T47D (cell line): ENCODE results near the gene VSIG10L.
A peak's percentile ranks its signal among the peaks of the same experiment; 100 is the strongest.

ENCODE experiments used
- DNase-seq, 2 experiments: peaks; one replicate each; pipeline versions ENCODE4 v3.0.0 to v3.0.0-alpha.2; 2011 to 2012; ENCODE audit warnings: low read depth in 1 of 2, low spot score in 1 of 2
- JUND ChIP-seq: IDR thresholded peaks from 2 replicates; pipeline ENCODE4 v1.6.1; 2012; ENCODE audit warnings: low read depth
- in situ Hi-C: cut with HindIII; loops from 2 replicates; pipeline ENCODE4 v1.10.0; 2016; ENCODE audit warnings: low sequenced_read_pairs, low pct_unique_long_range_greater_than_20kb

Gene VSIG10L

DNA sequence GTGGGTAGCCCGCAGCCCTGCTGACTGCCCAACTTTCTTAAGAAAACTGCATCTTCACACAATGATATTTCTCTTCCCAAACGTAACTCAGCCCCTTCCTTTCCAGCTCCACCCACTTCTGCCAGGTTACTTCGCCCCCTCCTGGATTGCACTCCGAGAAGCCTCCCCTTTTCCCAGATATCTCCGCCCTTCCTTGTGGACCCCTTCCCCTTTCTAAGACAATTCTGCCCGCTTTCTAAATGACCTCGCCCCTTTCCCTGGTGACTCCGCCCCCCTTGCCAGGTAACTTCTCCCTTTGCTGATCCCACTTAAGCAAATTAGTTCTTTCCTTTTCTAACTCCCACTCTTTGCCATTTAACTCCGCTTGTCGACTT is 2.6 kb downstream of the VSIG10L start:
- in situ Hi-C loops, result no loop called here

DNA sequence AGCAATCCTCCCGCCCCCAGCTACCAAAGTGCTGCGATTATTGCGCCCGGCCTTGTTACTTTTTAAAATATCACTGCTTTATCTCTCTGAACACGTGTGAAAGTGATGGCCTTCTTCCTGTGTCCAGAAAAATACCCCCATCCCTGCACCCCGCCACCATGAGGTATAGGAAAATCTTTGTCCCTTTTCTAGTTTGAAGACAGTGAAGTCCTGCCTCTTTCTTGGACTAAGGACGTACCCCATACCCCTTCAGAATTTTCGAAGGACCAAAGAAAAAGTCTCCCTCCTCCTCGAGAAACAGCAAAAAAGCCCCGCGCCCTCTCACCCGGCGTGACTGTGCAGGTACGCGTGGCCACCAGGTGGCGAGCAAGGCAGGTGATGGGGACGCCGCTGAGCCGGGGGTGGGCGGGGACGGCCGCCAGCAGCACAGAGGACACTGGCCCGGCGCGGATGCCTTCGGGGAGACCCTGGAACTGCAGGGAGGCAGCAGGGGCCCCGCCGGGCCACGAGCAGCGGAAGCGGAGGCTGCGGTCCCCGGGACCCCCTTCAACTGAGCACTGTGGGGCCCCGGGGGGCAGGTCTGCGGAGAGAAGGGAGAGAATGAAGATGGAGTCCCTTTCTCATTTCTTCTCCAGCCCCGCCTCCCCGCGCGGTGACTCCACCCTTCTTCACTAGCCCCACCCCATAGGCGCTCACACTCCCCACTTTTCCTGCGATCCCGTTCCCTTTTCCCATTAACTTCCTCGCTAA is 3.2 kb downstream of the VSIG10L start:
- in situ Hi-C loops, result no loop called here
- TF ChIP-seq JUND, result no peak
- DNase-seq, result peak; percentile 76 to 83

More for the DNA sequence above, 2.6 kb downstream of the VSIG10L start:
- DNase-seq, result no peak
- no peak for TF ChIP-seq JUND

DNA sequence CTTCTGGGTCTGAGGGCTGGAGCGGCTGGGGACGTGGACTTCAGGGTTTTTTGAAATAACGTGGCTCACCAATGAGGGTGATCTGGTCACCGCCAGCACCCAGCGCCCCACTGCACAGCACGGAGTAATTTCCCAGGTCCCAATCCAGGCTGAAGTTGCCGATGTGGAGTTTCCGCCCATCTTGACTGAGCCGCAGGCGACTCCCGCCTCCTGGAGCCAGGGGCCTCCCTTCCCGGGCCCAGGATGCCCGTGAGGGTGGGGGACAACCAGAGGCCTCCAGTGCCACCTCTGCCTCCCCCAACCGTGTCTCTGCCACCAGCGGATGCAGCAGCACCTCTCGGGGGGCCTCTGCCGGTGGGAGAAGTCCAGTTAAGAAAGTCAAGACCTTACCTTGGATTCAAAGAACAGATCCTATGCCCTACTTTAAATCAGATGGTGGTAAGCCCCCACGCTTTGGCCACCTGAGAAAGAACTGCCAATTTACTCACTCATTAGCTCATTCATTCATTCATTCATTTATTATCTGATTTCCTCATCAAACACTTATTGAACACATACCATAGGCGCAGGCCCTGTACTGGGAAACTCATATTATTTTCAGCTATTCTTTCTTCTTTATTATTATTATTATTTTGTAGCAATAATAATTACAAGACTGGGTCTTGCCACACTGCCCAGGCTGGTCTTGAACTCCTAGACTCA is 3.9 kb downstream of the VSIG10L start:
- DNase-seq, result no peak
- in situ Hi-C loops, result no loop called here

DNA sequence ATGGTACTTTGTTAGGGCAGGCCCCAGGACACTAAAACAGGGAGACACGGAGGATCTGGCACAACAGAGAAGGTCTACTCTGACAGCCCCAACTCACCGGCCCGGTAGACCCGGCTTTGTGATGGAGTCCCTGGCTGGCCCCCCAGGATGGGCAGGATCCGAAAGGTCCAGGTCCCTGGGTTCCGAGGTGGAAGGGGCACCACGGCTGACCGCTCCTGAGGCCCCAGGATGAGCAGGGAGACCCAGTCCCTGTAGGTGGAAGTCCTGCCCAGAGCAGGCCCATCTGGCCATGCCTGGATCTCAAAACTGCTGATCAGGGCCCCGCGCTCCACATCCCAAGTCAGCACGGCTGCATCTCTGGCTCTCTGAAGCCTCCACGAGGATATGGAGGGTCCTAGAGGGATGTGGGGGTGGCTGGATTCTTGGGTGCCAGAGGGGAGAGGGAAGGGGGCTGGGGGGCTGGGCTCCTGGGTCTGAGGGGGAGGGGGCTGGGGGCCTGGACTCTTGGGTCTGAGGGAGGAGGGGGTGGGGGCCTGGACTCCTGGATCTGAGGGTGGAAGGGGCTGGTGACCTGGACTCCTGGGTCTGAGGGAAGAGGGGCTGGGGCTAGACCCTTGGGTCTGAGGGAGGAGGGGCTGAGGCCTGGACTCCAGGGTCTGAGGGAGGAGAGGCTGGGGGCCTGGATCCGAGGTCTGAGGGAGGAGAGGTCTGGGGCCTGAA is 4.6 kb downstream of the VSIG10L start:
- no peak for TF ChIP-seq JUND
- DNase-seq, result no peak
- in situ Hi-C loops, result no loop called here

More for the DNA sequence above, 3.9 kb downstream of the VSIG10L start:
- TF ChIP-seq JUND, result no peak

DNA sequence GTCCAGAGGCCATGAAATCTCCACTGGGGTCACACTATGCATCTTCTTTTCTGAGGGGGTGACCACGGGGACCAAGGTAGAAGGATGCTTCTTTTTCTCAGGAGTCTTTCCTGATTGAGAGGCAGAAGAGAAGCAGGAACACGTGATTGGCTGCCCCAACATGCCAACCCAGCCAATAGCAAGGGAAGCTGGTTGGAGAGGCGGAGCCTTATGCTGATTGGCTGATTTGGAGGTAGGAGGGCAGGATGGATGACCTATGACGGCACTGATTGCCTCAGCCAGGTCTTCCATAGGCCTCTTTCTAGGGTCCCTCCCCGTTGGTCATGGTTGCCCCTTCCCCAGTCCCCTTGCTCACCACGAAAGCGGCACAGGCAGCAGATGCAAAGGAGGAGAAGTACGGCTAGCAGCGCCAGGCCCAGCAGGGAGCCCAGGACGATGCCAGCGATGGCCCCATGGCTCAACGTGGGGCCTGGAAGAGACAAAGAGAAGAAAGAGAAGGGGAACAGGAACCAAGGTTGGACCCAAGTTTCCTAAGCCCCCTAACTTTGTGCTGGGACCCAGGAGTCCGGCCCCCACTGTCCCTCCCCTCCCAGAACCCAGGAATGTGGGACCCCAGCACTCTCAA is 8.0 kb downstream of the VSIG10L start:
- in situ Hi-C loops, result no loop called here
- peak in 1 of 2 experiments; percentile 46 for DNase-seq
- no peak for TF ChIP-seq JUND

DNA sequence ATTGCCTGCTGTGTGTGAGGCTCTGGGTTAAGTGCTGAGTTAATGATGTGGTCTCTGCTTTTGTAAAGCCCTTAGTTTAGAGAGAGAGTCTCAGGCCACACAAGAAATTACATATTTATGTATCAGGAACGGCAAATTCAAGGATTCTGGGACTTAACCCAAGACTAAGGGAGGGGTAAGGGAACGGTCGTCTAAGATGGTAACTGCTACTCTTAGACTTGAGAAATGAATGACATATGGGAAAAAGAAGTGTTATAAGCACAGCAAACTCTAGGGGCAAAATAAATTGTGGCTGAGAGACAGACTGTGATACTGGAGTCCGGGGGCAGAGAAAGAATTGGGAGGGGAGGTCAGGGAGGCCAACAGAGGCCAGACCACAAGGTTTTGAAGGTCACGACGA is 10.2 kb downstream of the VSIG10L start:
- in situ Hi-C loops, result no loop called here

DNA sequence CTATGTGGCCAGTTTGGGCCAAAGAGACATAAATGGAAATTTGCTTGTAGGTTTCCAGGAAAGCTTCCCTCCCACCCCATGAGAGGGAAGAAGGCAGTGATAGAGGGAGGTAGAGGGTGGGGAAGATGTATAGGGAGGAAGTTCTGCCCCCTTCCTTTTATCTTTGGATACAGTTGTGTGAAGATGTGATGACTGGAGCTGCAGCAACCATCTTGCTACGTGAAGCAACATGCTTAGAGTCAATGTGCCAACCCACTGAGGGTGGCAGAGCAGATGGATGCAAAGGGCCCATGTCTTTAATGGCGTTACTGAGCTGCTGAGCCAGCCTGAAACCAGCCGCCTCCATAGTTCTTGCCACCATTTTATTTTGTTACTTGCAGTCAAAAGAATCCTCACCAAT is 10.7 kb downstream of the VSIG10L start:
- DNase-seq, result no peak
- in situ Hi-C loops, result no loop called here
- no peak for TF ChIP-seq JUND

More for the DNA sequence above, 10.2 kb downstream of the VSIG10L start:
- DNase-seq, result no peak
- TF ChIP-seq JUND, result no peak

DNA sequence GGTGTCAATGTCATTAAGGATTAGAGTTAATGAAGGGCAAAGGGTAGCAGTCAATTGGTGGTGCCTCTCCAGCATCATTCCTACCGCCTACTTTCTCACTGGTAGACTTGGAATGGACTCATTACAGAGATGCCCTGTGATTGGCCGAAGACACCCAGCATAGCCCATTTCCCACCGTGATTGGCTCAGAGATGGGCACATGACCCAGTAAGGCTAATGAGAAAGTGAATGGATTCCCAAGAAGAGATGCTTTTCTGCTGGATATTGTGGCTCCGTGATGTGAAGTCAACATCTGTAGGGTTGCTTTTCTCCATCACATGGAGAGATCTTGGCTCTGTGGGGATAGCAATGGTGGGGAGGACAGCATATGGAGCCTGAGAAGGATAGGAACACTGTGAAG is 11.6 kb downstream of the VSIG10L start:
- in situ Hi-C loops, result no loop called here
- no peak for TF ChIP-seq JUND
- no peak for DNase-seq

DNA sequence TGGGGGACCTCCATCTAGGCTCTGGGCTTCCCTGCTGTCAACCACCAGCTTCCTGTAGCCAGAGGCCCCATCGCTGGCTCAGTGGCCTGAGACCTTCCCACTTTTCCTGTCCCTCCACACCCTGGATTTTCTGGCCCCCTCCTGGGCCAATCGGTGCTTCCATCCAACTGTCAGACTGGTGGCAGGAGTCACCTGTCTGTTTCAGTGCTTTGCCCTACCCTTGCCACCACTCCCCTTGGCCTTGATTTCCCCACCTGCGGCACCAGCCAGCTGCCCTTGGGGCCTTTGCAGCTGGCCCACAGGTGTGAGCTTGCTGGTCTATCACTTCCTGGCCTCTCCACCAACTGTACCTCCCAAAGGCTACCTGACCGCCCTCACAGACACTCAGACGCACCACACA is 12.5 kb downstream of the VSIG10L start:
- DNase-seq, result no peak
- in situ Hi-C loops, result no loop called here
- TF ChIP-seq JUND, result no peak

DNA sequence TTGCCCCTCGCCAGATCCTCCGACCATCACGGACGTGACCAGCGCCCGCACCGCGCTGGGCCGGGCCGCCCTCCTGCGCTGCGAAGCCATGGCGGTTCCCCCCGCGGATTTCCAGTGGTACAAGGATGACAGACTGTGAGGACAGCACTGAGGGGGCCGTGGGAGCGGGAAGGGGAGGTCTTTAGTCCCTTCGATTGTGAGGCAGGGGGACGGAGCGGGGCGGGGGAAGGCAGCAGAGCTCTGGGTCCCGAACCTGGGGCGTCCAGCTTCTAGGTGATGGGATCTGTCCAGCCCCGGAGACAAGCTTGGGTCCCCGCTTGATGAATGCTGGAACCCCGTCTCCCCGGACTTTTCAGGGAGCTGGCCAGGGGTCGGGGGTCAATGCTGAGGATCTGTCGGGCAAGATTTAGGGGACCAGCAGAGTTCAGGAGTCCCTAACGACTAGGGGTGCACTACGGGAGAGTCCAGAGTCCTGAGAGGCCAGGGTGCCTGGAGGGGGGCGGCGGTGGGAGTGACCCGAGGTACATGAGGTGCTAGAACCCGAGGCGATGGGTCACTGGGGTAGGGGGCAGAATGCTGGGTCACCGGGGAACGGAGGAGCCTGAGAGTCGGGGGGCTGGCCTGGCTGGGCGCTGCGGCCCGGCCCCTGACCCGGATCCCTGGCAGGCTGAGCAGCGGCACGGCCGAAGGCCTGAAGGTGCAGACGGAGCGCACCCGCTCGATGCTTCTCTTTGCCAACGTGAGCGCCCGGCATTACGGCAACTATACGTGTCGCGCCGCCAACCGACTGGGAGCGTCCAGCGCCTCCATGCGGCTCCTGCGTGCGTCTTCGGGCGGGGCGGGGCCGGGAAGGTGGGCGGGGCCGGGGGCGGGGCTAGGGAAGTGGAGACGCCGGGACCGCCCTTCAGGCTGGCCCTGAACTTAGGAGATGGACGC is 14.6 kb downstream of the VSIG10L start:
- no peak for TF ChIP-seq JUND

DNA sequence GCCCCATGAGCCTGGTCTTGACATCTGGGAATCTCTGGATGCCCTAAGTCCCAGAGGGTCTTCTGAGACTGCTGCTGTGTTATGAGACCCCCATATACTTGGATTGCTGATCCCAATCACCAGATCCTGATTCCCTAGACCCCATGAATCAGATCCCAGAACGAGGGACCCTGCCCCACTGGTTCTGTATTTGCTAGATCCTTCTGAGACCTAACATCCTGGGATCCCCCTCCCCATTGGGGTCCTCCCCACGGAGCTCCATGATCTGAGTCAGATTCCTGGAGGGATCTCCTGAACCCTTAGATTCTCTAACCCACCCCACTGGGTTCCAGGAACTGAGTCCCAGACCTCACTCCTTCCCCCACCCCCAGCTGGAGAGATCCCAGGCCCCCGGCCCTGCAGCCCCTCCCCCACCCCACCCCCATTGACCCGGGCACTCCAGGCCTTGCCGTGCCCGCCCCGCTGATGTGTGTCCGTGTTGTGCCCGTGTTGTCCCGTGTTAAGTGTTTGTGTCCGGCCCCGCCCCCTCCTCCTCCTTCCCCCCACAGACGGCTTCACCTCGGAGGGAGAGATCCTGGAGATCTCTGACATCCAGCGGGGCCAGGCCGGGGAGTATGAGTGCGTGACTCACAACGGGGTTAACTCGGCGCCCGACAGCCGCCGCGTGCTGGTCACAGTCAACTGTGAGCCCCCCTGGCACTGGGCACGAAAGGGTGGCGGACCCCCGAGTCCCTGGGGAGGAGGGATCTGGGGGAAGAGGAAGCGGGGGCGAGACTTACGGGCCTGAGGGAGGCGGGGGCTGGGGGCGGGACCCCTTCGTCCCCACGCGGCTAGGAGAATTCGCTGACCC is 15.5 kb downstream of the VSIG10L start:
- DNase-seq, result no peak
- in situ Hi-C loops, result no loop called here
- no peak for TF ChIP-seq JUND

More for the DNA sequence above, 14.6 kb downstream of the VSIG10L start:
- in situ Hi-C loops, result no loop called here
- DNase-seq, result no peak
